ENCODE measurements around the gene KLHL29.

DNA sequence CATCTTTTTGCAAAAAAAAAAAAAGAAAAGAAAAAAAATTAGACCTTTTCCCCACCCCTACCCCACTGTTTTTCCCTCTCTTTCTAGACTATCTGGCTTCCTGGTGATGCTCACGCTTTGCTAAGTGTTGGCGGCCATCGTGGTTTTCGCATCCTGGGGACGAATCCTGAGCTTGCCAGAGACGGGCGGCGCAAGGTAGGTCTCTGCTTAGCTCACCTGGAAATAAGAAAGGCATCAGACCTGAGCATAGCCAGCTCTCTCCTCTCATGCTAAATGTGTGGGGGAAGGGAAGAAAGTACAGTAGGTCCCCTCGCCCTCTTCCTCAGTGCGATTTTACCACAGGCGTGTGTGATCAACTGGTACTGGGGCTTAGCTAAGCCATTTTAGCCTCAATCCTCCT is 90.5 kb downstream of the KLHL29 start:
- TF ChIP-seq, protein P1, sequence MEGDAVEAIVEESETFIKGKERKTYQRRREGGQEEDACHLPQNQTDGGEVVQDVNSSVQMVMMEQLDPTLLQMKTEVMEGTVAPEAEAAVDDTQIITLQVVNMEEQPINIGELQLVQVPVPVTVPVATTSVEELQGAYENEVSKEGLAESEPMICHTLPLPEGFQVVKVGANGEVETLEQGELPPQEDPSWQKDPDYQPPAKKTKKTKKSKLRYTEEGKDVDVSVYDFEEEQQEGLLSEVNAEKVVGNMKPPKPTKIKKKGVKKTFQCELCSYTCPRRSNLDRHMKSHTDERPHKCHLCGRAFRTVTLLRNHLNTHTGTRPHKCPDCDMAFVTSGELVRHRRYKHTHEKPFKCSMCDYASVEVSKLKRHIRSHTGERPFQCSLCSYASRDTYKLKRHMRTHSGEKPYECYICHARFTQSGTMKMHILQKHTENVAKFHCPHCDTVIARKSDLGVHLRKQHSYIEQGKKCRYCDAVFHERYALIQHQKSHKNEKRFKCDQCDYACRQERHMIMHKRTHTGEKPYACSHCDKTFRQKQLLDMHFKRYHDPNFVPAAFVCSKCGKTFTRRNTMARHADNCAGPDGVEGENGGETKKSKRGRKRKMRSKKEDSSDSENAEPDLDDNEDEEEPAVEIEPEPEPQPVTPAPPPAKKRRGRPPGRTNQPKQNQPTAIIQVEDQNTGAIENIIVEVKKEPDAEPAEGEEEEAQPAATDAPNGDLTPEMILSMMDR (conservative IDR thresholded peaks at IDR 0.05): no peak
- no peak for TF ChIP-seq ZFX (IDR thresholded peaks at IDR 0.05)
